SK-N-MC (cell line): ENCODE data around the gene ARFRP1.

ENCODE experiments used
- EZH2 ChIP-seq: fragments of 200-600 bp; sonication (generic); IDR thresholded peaks from one replicate; pipeline ENCODE4 v1.6.1; 2017; ENCODE audit warnings: antibody characterized with exemption
- FOXP2 ChIP-seq: optimal IDR thresholded peaks from 2 replicates; pipeline ENCODE3; 2011; ENCODE audit warnings: mild to moderate bottlenecking, moderate library complexity; ENCODE audit not compliant: insufficient read depth; ENCODE audit errors: extremely low read length, control extremely low read depth
- POLR2AphosphoS5 ChIP-seq: IDR thresholded peaks from 2 replicates; pipeline ENCODE4 v1.6.1; 2012; ENCODE audit warnings: mild to moderate bottlenecking, low read depth, low read length, borderline replicate concordance

DNA sequence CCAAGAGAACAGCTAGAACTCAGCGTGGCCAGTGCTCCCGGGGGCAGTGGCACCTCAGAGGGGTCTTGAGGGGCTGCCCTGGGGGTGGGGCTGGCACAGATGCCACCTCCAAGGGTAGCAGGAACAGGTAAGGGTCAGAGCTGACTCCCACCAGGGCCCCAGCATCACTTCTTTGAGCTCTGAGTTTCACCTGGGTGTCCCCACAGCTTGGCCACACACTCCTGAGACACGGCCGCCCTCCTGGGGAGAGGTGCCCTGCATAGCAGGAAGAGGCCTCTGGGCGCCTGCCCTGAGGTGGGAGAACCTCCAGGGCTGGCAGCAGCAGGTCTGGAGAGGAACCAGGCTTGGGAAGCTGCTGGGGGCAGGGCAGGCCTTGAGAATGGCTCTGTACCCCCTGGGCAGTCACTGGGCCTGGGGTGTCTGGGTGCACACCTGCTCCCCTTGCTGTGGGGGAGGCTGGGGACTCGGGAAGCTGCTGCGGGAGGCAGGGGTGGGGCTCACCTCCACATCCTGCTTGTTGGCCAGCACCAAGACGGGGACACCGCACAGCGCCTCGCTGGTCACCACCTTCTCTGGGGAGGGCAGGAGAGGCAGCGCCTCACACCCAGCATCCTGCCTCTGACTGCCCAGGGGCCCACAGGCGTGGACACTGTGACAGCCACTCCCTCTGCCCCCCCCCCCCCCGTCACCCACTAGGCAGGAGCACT is 6.3 kb downstream of the ARFRP1 start:
- no peak for TF ChIP-seq EZH2
- no peak; the same call in 1 of the 2 replicates for TF ChIP-seq POLR2AphosphoS5
- TF ChIP-seq FOXP2: no peak
